HG03521 (cell line): ENCODE measurements around the gene C15orf62.

Experiments
- ATAC-seq: cut with Tn5 transposase; IDR thresholded peaks from one replicate; pipeline ENCODE4 v1.9.1; 2021; ENCODE audit warnings: mild to moderate bottlenecking, moderate library complexity; ENCODE audit not compliant: unreplicated experiment

Gene C15orf62, protein sequence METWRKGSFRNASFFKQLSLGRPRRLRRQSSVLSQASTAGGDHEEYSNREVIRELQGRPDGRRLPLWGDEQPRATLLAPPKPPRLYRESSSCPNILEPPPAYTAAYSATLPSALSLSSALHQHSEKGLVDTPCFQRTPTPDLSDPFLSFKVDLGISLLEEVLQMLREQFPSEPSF

DNA sequence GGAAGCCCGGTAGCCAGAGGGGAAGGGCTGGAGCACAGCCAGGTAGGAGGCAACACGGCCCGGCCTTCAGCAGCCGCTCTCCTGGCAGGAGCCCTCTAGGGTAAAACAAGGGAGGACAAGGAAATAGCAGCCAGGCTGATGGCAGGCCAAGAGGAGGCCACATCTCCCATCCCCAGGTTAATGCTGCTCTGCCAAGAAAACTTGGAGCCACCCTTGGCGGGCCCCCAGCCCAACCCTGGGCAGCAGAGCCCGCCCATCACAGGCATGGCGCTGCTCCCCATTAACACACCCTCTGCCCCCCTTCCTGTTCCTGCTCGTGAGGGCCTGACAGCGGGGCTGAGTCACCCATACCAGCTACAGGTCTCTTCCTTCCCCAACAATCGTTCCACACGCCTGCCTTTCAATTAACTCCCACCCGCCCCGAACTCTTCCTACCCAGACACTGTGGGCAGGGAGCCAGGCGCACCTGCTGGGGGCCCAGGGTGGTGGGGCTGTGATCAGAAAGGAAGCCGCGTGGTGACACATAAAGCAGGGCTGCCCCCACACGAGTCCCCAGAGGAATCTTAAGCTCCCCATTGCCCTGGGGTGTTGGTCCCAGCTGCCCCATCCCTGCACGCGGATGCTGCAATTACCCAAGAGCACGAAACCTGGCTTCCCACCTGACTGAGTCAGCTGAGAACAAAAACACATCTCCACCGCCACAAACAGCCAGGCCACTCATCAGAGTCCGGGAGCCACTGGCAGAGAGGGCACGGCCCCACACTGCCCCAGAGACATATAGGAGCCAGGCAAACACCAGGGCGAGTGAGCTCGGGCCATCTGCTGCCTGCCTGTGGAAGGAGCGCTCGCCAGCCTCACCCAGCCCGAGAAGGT is at the start of gene C15orf62:
C15orf62 (plus strand) TSS at position 707 of the 873 bp plus-strand sequence. CDS start 516 bp downstream, outside the sequence.
- ATAC-seq, result no peak

- no peak for ATAC-seq
Measured at GRCh38 chr15:40721701-40722100, 48.1 kb upstream of the C15orf62 start.

DNA sequence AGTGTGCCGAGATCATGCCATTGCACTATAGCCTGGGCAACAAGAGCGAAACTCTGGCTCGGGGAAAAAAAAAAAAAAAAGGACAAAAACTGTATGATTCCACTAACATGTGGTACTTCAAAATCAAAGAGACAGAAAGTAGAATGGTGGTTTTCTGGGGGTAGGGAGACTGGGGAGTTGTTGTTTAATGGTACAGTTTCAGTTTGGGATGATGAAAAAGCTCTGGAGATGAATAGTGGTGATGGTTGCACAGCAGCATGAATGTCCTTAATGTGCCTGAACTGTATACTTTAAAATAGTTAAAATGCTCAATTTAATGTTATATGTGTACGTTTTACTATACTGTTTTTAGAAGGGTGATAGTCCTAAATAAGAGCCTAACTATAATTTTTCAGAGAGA is 47.4 kb upstream of the C15orf62 start:
- ATAC-seq, result no peak

DNA sequence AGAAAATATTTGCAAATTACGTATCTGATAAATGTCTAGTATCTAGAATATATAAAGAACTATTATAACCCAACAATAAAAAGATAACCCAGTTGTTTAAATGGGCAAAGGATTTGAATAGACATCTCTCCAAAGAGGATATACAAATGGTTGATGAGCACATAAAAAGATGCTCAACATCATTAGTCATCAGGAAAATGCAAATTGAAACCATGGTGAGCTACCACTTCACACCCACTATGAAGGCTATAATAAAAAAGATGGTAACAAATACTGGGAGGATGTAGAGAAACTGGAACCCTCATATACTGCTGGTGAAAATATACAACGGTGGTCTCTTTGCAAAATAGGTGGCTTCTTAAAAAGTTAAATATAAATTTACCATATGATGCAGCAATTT is 46.8 kb upstream of the C15orf62 start:
- ATAC-seq, result no peak

DNA sequence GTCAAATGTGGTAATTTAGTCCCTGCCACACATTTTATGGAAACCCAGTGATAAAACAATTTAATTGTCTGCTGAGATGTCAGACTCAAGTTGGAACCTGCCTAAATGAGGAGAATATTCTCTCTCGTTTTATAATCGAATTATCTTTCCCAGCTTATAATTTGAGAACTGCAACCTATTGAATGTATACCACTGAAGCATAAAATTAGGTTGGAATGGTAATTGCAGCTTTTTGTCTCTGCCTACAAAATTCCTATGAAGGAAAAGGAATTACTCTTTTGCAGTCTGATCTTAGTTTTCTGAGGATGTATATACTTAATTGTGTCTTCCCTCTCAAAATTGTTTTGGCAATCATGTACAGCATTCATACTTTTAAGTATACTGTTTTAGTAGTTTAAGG is 45.9 kb upstream of the C15orf62 start:
- ATAC-seq, result no peak

GRCh38 chr15:40731034-40731433 is 38.7 kb upstream of the C15orf62 start:
- ATAC-seq, result no peak

DNA sequence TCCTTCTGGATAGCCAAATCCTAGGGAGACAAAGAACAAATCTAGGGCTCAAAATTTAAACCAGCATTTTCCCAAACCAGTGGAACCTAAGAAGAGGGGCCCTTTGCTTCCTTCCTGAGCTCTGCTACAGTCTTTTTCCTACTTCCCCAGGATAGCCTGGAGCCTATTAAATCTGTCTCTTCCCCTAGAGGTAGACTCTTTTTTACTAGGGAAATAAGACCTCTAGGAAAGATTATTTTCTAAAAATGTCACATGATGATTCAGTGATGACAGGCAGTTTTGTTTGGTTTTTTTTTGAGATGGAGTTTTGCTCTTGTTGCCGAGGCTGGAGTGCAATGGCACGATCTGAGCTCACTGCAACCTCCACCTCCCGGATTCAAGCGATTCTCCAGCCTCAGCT is 33.2 kb upstream of the C15orf62 start:
- ATAC-seq, result no peak

DNA sequence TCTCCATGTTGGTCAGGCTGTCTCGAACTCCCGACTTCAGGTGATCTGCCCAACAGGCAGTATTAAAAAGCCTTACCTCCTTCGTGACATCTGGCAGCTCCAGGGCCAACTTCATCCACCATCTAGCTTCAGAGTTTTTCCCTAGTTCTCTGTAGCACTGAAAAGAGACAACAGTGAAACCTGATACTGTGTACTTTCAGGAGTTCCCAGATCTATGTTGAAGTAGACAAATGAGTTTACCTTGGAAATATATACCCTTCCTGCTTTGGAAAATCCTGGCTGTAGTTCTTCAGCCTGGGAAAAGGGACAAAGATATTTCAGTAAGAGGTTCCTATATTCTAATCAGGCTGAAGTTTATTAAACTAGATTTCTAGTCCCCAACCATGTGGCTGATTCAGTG is 32.7 kb upstream of the C15orf62 start:
- no peak for ATAC-seq

DNA sequence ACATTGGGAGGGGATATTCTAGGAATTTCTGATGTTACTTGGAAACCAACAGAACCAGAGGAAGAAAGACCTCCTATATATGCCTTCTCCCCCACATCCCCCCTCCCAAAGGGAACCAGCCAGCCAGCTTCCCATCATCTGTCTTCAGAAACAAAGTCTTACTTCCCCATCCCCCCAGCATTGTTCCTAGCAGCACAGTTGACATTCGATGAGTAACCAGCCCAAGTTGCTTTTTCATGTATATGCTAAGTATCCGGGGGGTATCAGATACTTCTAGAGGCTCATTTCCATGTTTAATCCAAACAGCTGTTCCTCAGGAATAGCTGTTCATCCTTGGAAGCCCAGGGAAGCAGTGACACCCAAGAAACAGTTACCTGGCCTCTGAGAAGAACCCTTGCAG is 30.7 kb upstream of the C15orf62 start:
- ATAC-seq, result no peak

GRCh38 chr15:40739854-40740253 is 29.9 kb upstream of the C15orf62 start:
- ATAC-seq, result no peak

DNA sequence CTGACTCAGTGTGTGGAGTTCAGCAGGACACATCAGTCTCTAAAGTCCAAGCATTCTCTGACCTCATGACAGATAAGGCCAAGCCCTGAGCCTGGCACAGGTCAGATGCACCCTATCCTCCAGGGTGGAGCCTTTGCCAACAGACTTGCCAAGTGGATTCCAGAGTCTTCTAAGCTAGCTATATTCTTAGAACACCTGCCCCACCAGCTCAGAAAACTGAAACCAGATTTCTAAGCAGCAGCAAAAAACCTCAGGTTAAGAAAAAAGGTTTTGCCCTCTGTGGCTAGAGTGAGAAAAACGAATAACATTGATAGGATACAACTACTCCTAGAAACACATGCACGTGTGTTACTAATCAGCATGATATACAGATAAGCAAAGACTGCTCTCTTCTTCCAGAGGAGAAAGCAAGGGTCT is 26.3 kb upstream of the C15orf62 start:
- ATAC-seq, result no peak

- no peak for ATAC-seq
Measured at GRCh38 chr15:40743921-40744814, 25.6 kb upstream of the C15orf62 start.

GRCh38 chr15:40744815-40745152 is 25.0 kb upstream of the C15orf62 start:
- ATAC-seq, result no peak

- no peak for ATAC-seq
Measured at GRCh38 chr15:40746916-40747418, 22.8 kb upstream of the C15orf62 start.

GRCh38 chr15:40747685-40748631 is 21.8 kb upstream of the C15orf62 start:
- ATAC-seq, result no peak

DNA sequence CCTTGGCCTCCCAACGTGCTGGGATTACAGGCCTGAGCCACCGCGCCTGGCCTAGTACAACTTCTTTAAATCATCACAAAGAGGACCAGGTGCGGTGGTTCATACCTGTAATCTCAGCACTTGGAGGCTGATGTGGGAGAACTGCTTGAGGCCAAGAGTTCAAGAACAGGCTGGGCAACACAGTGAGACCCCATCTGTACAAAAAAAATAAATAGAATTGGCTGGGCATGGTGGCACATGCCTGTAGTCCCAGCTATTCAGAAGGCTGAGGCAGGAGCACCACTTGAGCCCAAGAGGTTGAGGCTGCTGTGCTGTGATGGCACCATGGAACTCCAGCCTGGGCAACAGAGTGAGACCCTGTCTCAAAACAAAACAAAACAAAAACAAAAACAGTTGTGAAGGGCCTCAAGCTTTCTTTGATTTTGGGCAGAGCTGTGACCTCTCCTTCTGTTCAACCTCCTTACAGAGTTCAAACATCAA is 20.6 kb upstream of the C15orf62 start:
- no peak for ATAC-seq

DNA sequence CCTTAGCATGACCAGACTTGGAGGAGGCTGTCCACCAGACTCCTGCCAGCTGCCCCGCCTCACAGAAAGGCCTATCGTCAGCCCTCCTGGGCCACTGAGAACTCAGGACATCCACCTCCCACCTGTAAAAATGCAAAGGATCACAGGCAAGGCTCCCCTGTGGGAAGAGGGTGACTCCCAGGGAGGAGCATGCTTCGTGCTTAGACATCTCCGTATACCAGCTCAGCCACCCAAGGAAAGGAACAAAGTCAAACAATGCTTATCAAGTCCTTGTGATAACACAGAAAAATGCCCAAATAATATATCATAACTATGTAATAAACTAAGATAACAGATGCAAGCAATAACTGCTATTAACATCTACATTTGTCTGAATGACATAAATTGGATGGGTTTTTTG is 18.9 kb upstream of the C15orf62 start:
- no peak for ATAC-seq

GRCh38 chr15:40751745-40752144 is 18.0 kb upstream of the C15orf62 start:
- ATAC-seq, result no peak

- ATAC-seq, result no peak
Measured at GRCh38 chr15:40754574-40754882, 15.3 kb upstream of the C15orf62 start.
